ENCODE data around the gene CNGA3. TPM values are rescaled to one million over a fixed set of nuclear protein-coding genes. Genes with fewer than 3 reads are reported as not detected.
"Not testable (repeated sequence)": the region's sequence is repeated elsewhere in the genome, so short reads cannot be mapped to it uniquely, and the experiment has no call there.

Gene CNGA3
- total and polyA plus RNA-seq, 4 experiments from 2014 or later, result not detected

DNA sequence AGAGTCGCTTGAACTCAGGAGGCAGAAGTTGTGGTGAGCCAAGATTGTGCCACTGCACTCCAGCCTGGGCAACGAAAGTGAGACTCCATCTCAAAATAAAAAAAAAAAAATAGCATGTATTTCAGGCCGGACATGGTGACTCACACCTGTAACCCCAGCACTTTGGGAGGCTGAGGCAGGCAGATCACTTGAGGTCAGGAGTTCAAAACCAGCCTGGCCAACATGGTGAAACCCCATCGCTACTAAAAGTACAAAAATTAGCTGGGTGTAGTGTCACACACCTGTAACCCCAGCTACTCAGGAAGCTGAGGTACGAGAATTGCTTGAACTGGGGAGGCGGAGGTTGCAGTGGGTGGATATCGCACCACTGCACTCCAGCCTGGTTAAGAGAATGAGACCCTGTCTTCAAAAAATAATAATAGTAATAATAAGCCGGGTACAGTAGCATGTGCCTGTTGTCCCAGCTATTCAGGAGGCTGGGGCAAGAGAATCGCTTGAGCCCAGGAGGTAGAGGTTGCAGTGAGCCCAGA lies 69.5 kb downstream of the CNGA3 start:
- H3K36me3 Mint-ChIP-seq; H3K9me3 Mint-ChIP-seq; H3K9me3 ChIP-seq (ENCODE audit: control insufficient read depth in 1 of 2, low read length in 2 of 2); H3K27me3 Mint-ChIP-seq; DNase-seq; H3K4me1 Mint-ChIP-seq; H3K27me3 ChIP-seq (ENCODE audit: insufficient read depth, low read length); H3K4me3 Mint-ChIP-seq; H3K4me1 ChIP-seq (ENCODE audit: insufficient read depth, low read length); intact Hi-C loops (cut with micrococcal nuclease); H3K4me3 ChIP-seq (ENCODE audit: low read length in 2 of 2); POLR2A ChIA-PET (ENCODE audit: partially characterized antibody); H3K27ac Mint-ChIP-seq; H3K27ac ChIP-seq (ENCODE audit: low read depth, low read length); H3K36me3 ChIP-seq (ENCODE audit: insufficient read depth, low read length): not testable (repeated sequence)
- CTCF ChIA-PET (ENCODE audit: partially characterized antibody), result interaction anchor here (0.9 to 1.8 kb wide), 4 partner anchors 10 to 72 kb away, joined by 3 to 7 read pairs (median 4); no protein-coding TSS in a partner anchor

DNA sequence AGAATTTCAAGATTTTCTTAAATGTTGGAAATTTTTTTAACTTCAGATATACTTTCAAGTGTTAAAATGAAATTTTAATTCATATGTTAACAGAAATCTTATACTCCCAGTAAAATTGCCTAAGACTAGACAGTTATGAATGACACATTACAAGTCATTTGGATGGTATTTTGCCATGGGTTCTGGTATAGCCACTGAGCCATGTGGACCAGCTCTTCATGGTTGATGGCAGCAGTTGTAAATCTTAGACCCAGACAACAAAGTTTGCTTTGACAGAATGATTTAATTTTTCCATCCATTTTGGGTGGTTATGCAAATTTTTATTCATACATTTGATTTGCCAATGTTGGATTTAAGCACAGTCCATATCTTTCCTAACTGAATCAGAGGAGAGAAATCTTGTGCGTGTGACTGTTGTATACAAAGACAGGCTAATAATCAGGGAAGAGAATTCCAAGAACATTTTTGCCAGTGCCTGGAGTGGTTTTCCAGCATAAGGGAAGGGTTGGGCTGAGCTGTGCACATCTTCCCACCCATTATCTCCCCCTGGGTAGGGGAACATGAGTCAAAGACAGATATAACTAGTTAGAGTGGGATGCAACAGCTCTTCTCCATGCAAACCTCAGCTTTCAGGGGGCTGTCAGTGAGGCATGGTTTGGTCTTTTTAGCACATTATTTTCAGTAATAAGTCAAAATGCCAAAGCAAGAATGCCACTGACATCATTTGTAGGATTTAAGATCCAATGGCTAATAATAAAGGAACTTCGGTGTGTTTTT lies 70.3 kb downstream of the CNGA3 start:
- Histone ChIP-seq H3K36me3 (ENCODE audit: insufficient read depth, low read length) (no peaks in the 10 kb centered on the region), H3K4me3 (ENCODE audit: low read length in 2 of 2) (no peak overlapping the region), H3K9me3 (ENCODE audit: control insufficient read depth in 1 of 2, low read length in 2 of 2) (no peaks in the 10 kb centered on the region), H3K27me3 (ENCODE audit: insufficient read depth, low read length) (no peaks in the 10 kb centered on the region), H3K4me1 (ENCODE audit: insufficient read depth, low read length) (peaks cover 6% of the 10 kb centered on the region), H3K27ac (ENCODE audit: low read depth, low read length) (no peak overlapping the region)
- ChIA-PET POLR2A (ENCODE audit: partially characterized antibody) (no interaction called here), CTCF (ENCODE audit: partially characterized antibody) (interaction anchor here (1.1 to 1.8 kb wide), 5 partner anchors 11 to 152 kb away, joined by 3 to 7 read pairs (median 4); no protein-coding TSS in a partner anchor)
- peaks cover 0 to 6% (median 4%) of the 10 kb centered on the region in 4 donors for H3K4me1 Mint-ChIP-seq
- peaks cover 0 to 10% (median 6%) of the 10 kb centered on the region in 8 donors for H3K9me3 Mint-ChIP-seq
- H3K27ac Mint-ChIP-seq, result no peak overlapping the region
- H3K36me3 Mint-ChIP-seq, result no peaks in the 10 kb centered on the region
- intact Hi-C loops (cut with micrococcal nuclease), result no loop called here
- DNase-seq, result no peak
- no peak overlapping the region for H3K4me3 Mint-ChIP-seq
- H3K27me3 Mint-ChIP-seq, result no peaks in the 10 kb centered on the region

GRCh38 chr2:98419544-98419943 lies 73.3 kb downstream of the CNGA3 start:
- Histone ChIP-seq H3K9me3 (ENCODE audit: control insufficient read depth in 1 of 2, low read length in 2 of 2) (no peaks in the 10 kb centered on the region), H3K27me3 (ENCODE audit: insufficient read depth, low read length) (no peaks in the 10 kb centered on the region), H3K27ac (ENCODE audit: low read depth, low read length) (no peak overlapping the region), H3K4me3 (ENCODE audit: low read length in 2 of 2) (no peak overlapping the region), H3K4me1 (ENCODE audit: insufficient read depth, low read length) (no peaks in the 10 kb centered on the region), H3K36me3 (ENCODE audit: insufficient read depth, low read length) (no peaks in the 10 kb centered on the region)
- no peak for DNase-seq
- H3K4me3 Mint-ChIP-seq, result no peak overlapping the region
- H3K27ac Mint-ChIP-seq, result no peak overlapping the region
- peaks cover 0 to 5% of the 10 kb centered on the region in 2 donors for H3K36me3 Mint-ChIP-seq
- no peaks in the 10 kb centered on the region for H3K27me3 Mint-ChIP-seq
- H3K9me3 Mint-ChIP-seq, result peaks cover 0 to 18% (median 12%) of the 10 kb centered on the region in 8 donors
- ChIA-PET POLR2A (ENCODE audit: partially characterized antibody) (no interaction called here), CTCF (ENCODE audit: partially characterized antibody) (interaction anchor here (1.0 kb wide), 1 partner anchor 68 kb away, joined by 5 read pairs; no protein-coding TSS in a partner anchor)
- H3K4me1 Mint-ChIP-seq, result no peaks in the 10 kb centered on the region
- intact Hi-C loops (cut with micrococcal nuclease), result no loop called here

DNA sequence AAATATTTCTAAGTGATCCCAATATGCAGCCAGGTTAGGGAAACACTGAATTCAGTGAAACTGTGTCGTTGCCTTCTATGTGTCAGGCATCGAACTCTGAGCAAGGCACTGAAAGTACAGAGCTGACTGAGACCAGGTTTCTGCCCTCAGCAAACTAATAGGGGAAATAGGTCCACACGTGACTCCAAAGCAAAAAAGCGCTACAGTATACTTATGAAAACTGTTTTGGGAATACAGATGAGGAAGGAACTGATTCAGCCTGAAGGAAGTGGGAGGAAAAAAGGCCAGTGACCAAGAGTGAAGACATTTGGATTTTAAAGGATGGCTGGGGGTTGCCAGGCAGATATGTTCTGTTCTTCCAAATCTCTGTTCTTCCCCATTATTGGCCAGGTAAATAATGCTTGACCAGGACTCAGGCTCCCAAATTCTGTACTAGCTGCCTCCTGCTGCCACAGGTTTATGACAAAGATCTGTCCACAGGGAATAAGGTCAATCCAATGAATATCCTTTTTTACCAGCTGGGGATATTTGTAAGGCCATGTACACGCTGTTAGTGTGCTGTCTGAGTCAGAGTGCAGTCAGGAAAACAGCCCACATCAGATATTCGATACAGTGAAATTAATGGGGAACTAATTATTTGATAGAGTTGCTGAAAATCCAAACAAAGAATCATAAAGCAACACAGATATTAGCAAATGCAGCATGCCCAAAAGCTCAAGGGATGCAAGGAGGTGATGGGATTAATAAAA lies 73.9 kb downstream of the CNGA3 start:
- Histone ChIP-seq H3K4me3 (ENCODE audit: low read length in 2 of 2) (no peak overlapping the region), H3K9me3 (ENCODE audit: control insufficient read depth in 1 of 2, low read length in 2 of 2) (no peaks in the 10 kb centered on the region), H3K4me1 (ENCODE audit: insufficient read depth, low read length) (no peaks in the 10 kb centered on the region), H3K27ac (ENCODE audit: low read depth, low read length) (no peak overlapping the region), H3K27me3 (ENCODE audit: insufficient read depth, low read length) (no peaks in the 10 kb centered on the region), H3K36me3 (ENCODE audit: insufficient read depth, low read length) (no peaks in the 10 kb centered on the region)
- POLR2A ChIA-PET (ENCODE audit: partially characterized antibody), result no interaction called here
- Mint-ChIP-seq H3K9me3 (peaks cover 0 to 18% (median 11%) of the 10 kb centered on the region in 8 donors), H3K27ac (no peak overlapping the region), H3K4me3 (no peak overlapping the region), H3K36me3 (peaks cover 0 to 5% of the 10 kb centered on the region in 2 donors), H3K4me1 (no peaks in the 10 kb centered on the region), H3K27me3 (no peaks in the 10 kb centered on the region)
- CTCF ChIA-PET (ENCODE audit: partially characterized antibody), result interaction anchor here (1.0 kb wide), 2 partner anchors 44 to 67 kb away, joined by 3 to 5 read pairs; no protein-coding TSS in a partner anchor
- intact Hi-C loops (cut with micrococcal nuclease), result no loop called here
- no peak for DNase-seq

DNA sequence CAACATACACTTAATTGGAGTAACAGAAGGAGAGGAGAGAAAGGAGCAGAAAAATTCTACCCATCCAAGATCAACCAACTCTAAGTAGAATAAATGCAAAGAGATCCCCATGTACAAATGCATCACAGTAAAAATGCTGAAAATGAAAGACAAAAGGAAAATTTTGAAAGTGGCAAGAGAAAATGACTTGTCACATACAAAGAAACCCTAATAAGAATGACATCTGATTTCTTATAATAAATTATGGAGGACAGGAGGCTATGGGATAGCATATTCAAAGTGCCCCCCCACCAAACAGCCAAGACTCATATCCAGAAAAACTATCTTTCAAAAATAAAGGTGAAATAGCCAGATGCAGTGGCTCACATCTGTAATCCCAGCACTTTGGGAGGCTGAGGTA lies 76.2 kb downstream of the CNGA3 start:
- Histone ChIP-seq H3K27ac (ENCODE audit: low read depth, low read length) (no peak overlapping the region), H3K36me3 (ENCODE audit: insufficient read depth, low read length) (no peaks in the 10 kb centered on the region), H3K4me3 (ENCODE audit: low read length in 2 of 2) (no peak overlapping the region), H3K9me3 (ENCODE audit: control insufficient read depth in 1 of 2, low read length in 2 of 2) (no peaks in the 10 kb centered on the region), H3K27me3 (ENCODE audit: insufficient read depth, low read length) (no peaks in the 10 kb centered on the region), H3K4me1 (ENCODE audit: insufficient read depth, low read length) (no peaks in the 10 kb centered on the region)
- Mint-ChIP-seq H3K27me3 (no peaks in the 10 kb centered on the region), H3K4me1 (no peaks in the 10 kb centered on the region), H3K36me3 (peaks cover 0 to 5% of the 10 kb centered on the region in 2 donors), H3K27ac (no peak overlapping the region), H3K9me3 (peaks cover 0 to 18% (median 11%) of the 10 kb centered on the region in 8 donors), H3K4me3 (no peak overlapping the region)
- POLR2A ChIA-PET (ENCODE audit: partially characterized antibody), result no interaction called here
- DNase-seq, result no peak
- intact Hi-C loops (cut with micrococcal nuclease), result no loop called here
- CTCF ChIA-PET (ENCODE audit: partially characterized antibody), result no interaction called here

DNA sequence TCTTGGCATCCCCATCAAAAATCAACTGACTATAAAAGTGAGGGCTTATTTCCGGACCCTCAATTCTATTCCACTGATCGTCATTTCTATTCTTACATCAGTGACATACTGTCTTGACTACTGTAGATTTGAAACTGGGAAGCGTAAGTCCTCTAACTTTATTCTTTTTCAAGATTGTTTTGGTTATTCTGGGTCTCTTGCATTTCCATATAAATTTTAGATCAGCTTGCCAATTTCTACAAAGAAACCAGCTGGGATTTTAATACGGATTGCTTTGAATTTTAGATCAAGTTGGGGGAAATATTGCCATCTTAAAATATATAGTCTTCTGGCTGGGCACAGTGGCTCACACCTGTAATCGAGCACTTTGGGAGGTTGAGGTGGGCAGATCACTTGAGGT lies 80.5 kb downstream of the CNGA3 start:
- H3K27me3 Mint-ChIP-seq, result no peaks in the 10 kb centered on the region
- H3K4me3 Mint-ChIP-seq, result no peak overlapping the region
- H3K9me3 ChIP-seq (ENCODE audit: control insufficient read depth in 1 of 2, low read length in 2 of 2), result no peaks in the 10 kb centered on the region
- no peak overlapping the region for H3K27ac ChIP-seq (ENCODE audit: low read depth, low read length)
- H3K36me3 Mint-ChIP-seq, result peaks cover 0 to 5% of the 10 kb centered on the region in 2 donors
- H3K27me3 ChIP-seq (ENCODE audit: insufficient read depth, low read length), result no peaks in the 10 kb centered on the region
- no peaks in the 10 kb centered on the region for H3K4me1 ChIP-seq (ENCODE audit: insufficient read depth, low read length)
- intact Hi-C loops (cut with micrococcal nuclease), result no loop called here
- H3K9me3 Mint-ChIP-seq, result peaks cover 0 to 9% (median 8%) of the 10 kb centered on the region in 8 donors
- H3K36me3 ChIP-seq (ENCODE audit: insufficient read depth, low read length), result no peaks in the 10 kb centered on the region
- H3K4me3 ChIP-seq (ENCODE audit: low read length in 2 of 2), result no peak overlapping the region
- no peak overlapping the region for H3K27ac Mint-ChIP-seq
- ChIA-PET CTCF (ENCODE audit: partially characterized antibody) (interaction anchor here (1.5 to 1.9 kb wide), 2 partner anchors 11 to 14 kb away, joined by 4 to 6 read pairs; no protein-coding TSS in a partner anchor), POLR2A (ENCODE audit: partially characterized antibody) (no interaction called here)
- DNase-seq, result no peak
- H3K4me1 Mint-ChIP-seq, result no peaks in the 10 kb centered on the region

GRCh38 chr2:98432145-98432544 lies 85.9 kb downstream of the CNGA3 start:
- Histone ChIP-seq H3K9me3 (ENCODE audit: control insufficient read depth in 1 of 2, low read length in 2 of 2) (no peaks in the 10 kb centered on the region), H3K36me3 (ENCODE audit: insufficient read depth, low read length) (no peaks in the 10 kb centered on the region), H3K4me1 (ENCODE audit: insufficient read depth, low read length) (no peaks in the 10 kb centered on the region), H3K27me3 (ENCODE audit: insufficient read depth, low read length) (no peaks in the 10 kb centered on the region), H3K27ac (ENCODE audit: low read depth, low read length) (no peak overlapping the region), H3K4me3 (ENCODE audit: low read length in 2 of 2) (no peak overlapping the region)
- CTCF ChIA-PET (ENCODE audit: partially characterized antibody), result interaction anchor here (1.0 to 1.2 kb wide), 2 partner anchors 19 to 20 kb away, joined by 3 read pairs; no protein-coding TSS in a partner anchor
- POLR2A ChIA-PET (ENCODE audit: partially characterized antibody), result no interaction called here
- peaks cover 0 to 2% (median 0%) of the 10 kb centered on the region in 4 donors for H3K4me1 Mint-ChIP-seq
- peaks cover 0 to 19% (median 5%) of the 10 kb centered on the region in 8 donors for H3K9me3 Mint-ChIP-seq
- H3K4me3 Mint-ChIP-seq, result no peak overlapping the region
- H3K36me3 Mint-ChIP-seq, result no peaks in the 10 kb centered on the region
- DNase-seq, result no peak
- intact Hi-C loops (cut with micrococcal nuclease), result no loop called here
- H3K27me3 Mint-ChIP-seq, result no peaks in the 10 kb centered on the region
- no peak overlapping the region for H3K27ac Mint-ChIP-seq
